ENCODE measurements around the gene POLR1E.

POLR1E gene

GRCh38 chr9:37539634-37540033 lies 53.9 kb downstream of the POLR1E start:
- no peak for DNase-seq (ENCODE audit: low read depth in 1 of 2, low spot score in 1 of 2)
- Histone ChIP-seq H3K27ac (replicated peaks) (no peak overlapping the region), H3K4me3 (replicated peaks; ENCODE audit: insufficient read depth, low read length) (no peak overlapping the region), H3K27me3 (ENCODE audit: insufficient read depth, poor library complexity, severe bottlenecking) (no peaks in the 10 kb centered on the region)
- TF ChIP-seq SPI1 (IDR thresholded peaks at IDR 0.05; ENCODE audit: borderline replicate concordance, low read depth): no peak
- no peak for TF ChIP-seq POLR2AphosphoS5 (IDR thresholded peaks at IDR 0.05; ENCODE audit: low read depth)
- TF ChIP-seq GABPA (IDR thresholded peaks at IDR 0.05; ENCODE audit: low read depth): no peak
- TF ChIP-seq, protein P1, sequence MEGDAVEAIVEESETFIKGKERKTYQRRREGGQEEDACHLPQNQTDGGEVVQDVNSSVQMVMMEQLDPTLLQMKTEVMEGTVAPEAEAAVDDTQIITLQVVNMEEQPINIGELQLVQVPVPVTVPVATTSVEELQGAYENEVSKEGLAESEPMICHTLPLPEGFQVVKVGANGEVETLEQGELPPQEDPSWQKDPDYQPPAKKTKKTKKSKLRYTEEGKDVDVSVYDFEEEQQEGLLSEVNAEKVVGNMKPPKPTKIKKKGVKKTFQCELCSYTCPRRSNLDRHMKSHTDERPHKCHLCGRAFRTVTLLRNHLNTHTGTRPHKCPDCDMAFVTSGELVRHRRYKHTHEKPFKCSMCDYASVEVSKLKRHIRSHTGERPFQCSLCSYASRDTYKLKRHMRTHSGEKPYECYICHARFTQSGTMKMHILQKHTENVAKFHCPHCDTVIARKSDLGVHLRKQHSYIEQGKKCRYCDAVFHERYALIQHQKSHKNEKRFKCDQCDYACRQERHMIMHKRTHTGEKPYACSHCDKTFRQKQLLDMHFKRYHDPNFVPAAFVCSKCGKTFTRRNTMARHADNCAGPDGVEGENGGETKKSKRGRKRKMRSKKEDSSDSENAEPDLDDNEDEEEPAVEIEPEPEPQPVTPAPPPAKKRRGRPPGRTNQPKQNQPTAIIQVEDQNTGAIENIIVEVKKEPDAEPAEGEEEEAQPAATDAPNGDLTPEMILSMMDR (IDR thresholded peaks at IDR 0.05; ENCODE audit: insufficient read depth, low read length): no peak
- no peak for TF ChIP-seq REST (IDR thresholded peaks at IDR 0.05; ENCODE audit: insufficient replicate concordance, low read depth)

GRCh38 chr9:37540634-37541033 lies 54.9 kb downstream of the POLR1E start:
- no peaks in the 10 kb centered on the region for H3K27me3 ChIP-seq (ENCODE audit: insufficient read depth, poor library complexity, severe bottlenecking)
- DNase-seq (ENCODE audit: low read depth in 1 of 2, low spot score in 1 of 2): no peak
- no peak overlapping the region for H3K4me3 ChIP-seq (replicated peaks; ENCODE audit: insufficient read depth, low read length)
- no peak overlapping the region for H3K27ac ChIP-seq (replicated peaks)
- TF ChIP-seq REST (IDR thresholded peaks at IDR 0.05; ENCODE audit: insufficient replicate concordance, low read depth) (no peak), POLR2AphosphoS5 (IDR thresholded peaks at IDR 0.05; ENCODE audit: low read depth) (no peak), GABPA (IDR thresholded peaks at IDR 0.05; ENCODE audit: low read depth) (no peak), SPI1 (IDR thresholded peaks at IDR 0.05; ENCODE audit: borderline replicate concordance, low read depth) (no peak)
- TF ChIP-seq, protein P1 (IDR thresholded peaks at IDR 0.05; ENCODE audit: insufficient read depth, low read length): no peak

DNA sequence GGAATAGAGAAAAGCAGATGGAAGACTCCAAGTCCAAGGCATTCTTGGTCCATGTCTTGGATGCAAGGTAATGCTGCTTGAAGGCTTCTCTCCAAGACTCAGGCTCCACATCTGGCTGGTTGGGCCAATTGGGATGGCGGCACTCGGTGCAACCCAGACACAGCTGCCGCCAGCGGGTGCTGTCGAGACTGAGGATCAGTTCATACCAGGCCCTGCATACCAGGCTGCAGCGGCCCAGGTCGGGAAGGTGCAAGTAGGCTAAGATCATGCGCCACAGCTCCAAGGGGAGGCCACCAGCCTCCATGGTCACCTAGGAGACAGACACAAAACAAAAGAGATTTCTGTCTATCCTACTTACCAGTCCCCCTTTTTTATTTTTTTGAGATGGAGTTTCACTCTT lies 55.7 kb downstream of the POLR1E start:
- no peak for DNase-seq (ENCODE audit: low read depth in 1 of 2, low spot score in 1 of 2)
- Histone ChIP-seq H3K27ac (replicated peaks) (no peak overlapping the region), H3K27me3 (ENCODE audit: insufficient read depth, poor library complexity, severe bottlenecking) (no peaks in the 10 kb centered on the region), H3K4me3 (replicated peaks; ENCODE audit: insufficient read depth, low read length) (no peak overlapping the region)
- TF ChIP-seq GABPA (IDR thresholded peaks at IDR 0.05; ENCODE audit: low read depth) (no peak), REST (IDR thresholded peaks at IDR 0.05; ENCODE audit: insufficient replicate concordance, low read depth) (no peak), SPI1 (IDR thresholded peaks at IDR 0.05; ENCODE audit: borderline replicate concordance, low read depth) (no peak), POLR2AphosphoS5 (IDR thresholded peaks at IDR 0.05; ENCODE audit: low read depth) (no peak)
- TF ChIP-seq, protein P1 (IDR thresholded peaks at IDR 0.05; ENCODE audit: insufficient read depth, low read length): no peak

All from HL-60 (cell line).